GM19467 (cell line): ENCODE measurements around the gene RHCE.
A peak's percentile ranks its signal among the peaks of the same experiment; 100 is the strongest.
"Not testable (repeated sequence)": the region's sequence is repeated elsewhere in the genome, so short reads cannot be mapped to it uniquely, and the experiment has no call there.

Experiments
- ATAC-seq: cut with Tn5 transposase; IDR thresholded peaks from one replicate; pipeline ENCODE4 v1.9.1; 2021; ENCODE audit warnings: mild to moderate bottlenecking, moderate library complexity; ENCODE audit not compliant: unreplicated experiment

Gene RHCE

DNA sequence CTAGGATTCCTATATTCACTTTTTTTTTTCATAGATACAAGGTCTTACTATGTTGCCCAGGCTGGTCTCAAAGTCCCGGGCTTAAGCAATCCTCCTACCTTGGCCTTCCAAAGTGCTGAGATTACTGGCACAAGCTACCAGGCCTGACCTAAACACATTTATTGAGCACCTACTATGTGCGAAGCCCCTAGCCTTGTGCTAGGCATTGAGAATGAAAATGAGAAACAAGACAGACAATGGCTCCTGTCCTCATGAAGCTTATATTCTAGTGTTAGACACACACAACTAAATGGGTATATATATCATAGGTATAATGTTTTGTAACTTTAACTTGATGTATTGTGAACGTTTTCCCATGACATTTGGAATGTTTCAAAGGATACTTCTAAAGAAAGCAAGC, 71.0 kb downstream of the RHCE start:
- ATAC-seq, result no peak

DNA sequence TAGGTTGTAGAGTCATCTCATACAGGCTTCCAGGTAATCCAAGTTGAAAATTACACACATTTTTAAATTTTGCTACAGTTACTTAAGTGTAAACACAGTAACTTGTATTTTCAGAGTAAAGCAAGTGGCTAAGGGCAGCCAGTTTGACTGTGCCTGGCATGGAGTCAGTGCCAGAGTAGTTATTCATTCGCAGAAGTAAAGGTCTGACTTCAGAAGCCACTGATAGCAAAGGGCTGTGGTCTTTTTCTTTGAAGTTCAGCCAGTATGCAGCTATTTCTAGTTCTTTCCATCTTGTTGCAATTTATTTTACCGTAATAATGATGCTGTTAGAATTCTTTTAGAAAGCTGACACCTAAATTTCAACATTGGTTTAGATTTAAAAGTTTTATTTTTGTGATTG, 73.1 kb downstream of the RHCE start:
- no peak for ATAC-seq

GRCh38 chr1:25343872-25344271, 76.8 kb downstream of the RHCE start:
- no peak for ATAC-seq

DNA sequence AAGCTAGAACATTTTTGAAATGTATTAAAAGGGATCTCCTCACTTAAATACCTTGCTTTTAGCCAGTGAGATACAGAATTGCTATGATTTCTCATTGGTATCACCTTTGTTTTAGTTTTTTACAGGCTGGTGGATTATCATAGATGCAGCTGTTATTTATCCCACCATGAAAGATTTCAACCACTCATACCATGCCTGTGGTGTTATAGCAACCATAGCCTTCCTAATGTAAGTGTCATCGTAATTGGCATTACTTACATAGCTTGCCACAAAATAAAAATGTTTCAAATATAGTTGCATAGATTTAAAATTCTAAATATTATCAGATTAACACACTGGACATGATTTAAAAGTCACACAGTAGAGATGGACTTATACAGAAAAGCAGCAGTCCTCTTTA, 77.8 kb downstream of the RHCE start:
- no peak for ATAC-seq

- ATAC-seq, result no peak
Measured at GRCh38 chr1:25341746-25342145, 78.9 kb downstream of the RHCE start.

DNA sequence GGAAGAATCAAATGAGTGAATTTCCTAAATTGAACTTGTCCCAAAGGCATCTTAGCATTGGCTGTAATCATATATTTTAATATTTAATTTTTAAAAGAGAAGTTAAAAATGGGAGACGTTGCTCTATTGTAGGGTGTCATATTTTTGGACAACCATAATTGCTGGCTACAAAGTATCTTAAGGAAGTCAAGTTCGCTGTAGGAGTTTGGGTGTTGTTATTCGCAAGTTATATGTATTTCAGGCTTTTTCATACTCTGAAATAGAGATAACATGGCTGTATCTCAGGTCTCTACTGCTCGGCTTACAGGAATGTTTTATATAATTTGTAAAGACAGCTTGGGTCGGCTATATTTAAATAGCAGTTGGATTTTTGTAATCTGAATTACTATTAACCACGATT, 81.6 kb downstream of the RHCE start:
- no peak for ATAC-seq

DNA sequence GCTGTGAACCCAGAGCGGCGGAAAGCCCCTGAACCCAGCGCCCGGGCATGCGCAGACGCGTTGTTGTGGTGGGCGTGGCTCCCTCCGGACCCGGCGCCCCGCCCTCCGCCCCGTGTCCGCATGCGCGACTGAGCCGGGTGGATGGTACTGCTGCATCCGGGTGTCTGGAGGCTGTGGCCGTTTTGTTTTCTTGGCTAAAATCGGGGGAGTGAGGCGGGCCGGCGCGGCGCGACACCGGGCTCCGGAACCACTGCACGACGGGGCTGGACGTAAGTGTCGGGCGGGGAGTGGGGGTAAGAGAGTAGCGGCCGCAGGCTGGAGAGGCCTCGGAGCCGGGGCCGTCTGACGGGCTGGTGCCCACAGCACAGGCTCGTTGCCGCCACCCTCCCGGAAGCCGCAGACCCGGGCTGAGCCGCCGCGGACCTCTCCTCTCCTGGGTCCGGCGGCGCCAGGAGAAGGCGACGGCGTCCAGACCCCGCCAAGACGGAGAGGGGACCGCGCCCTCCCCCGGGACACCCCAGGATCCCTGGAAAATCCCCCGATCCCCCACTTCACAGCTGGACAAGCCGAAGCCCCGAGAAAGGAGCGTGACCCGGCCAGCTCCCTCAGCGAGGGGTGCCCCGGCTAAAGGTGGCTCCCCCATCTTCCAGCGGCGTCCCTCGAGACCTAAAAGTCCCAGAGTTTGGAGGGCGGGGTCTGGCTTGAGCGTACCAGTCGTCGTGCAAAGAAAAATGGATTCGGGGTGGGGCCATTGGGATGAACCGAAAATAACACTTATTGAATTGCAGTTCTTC, 82.2 kb downstream of the RHCE start, which contains the start of gene TMEM50A:
Gene TMEM50A, plus strand, starts transcription at position 147 of the 794 bp plus-strand sequence. CDS start 2,153 bp downstream, outside the sequence.
- ATAC-seq, result peak; percentile 63

- ATAC-seq, result peak; percentile 34
Measured at GRCh38 chr1:25337483-25338187, 83.0 kb downstream of the RHCE start.

DNA sequence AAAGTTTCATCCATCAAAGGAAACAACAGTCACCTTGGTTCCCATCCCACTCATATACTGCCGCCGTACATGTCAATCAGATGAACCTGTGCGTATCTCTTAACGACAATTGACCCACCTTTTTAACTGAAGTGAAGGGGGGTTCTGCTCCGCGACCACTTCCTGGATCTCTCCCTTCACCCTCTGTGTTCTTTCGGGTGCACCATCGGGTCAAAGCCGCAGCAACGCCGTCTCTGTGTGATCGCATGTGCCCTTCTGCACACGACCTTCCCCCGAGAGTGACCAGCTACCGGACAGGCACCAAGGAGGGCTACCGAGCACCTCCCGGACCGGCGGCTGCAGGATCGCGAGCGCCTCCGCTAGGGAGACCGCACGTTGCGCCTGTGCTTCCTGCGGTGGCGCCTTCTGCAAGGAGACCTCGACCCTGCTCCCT, 83.7 kb downstream of the RHCE start:
- peak; percentile 36 for ATAC-seq

- not testable (repeated sequence) for ATAC-seq
Measured at GRCh38 chr1:25329950-25330349, 90.7 kb downstream of the RHCE start.

- not testable (repeated sequence) for ATAC-seq
Measured at GRCh38 chr1:25329336-25329735, 91.3 kb downstream of the RHCE start.

DNA sequence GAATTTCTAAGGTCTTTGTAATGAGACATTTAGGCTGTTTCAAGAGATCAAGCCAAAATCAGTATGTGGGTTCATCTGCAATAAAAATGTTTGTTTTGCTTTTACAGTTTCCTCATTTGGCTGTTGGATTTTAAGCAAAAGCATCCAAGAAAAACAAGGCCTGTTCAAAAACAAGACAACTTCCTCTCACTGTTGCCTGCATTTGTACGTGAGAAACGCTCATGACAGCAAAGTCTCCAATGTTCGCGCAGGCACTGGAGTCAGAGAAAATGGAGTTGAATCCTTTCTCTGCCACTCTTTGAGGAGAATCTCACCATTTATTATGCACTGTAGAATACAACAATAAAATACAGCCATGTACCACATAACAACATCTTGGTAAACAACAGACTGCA, 91.8 kb downstream of the RHCE start:
- ATAC-seq, result not testable (repeated sequence)

- not testable (repeated sequence) for ATAC-seq
Measured at GRCh38 chr1:25327864-25328790, 92.5 kb downstream of the RHCE start.

- not testable (repeated sequence) for ATAC-seq
Measured at GRCh38 chr1:25324407-25324806, 96.2 kb downstream of the RHCE start.

GRCh38 chr1:25322127-25322526, 98.5 kb downstream of the RHCE start:
- not testable (repeated sequence) for ATAC-seq

DNA sequence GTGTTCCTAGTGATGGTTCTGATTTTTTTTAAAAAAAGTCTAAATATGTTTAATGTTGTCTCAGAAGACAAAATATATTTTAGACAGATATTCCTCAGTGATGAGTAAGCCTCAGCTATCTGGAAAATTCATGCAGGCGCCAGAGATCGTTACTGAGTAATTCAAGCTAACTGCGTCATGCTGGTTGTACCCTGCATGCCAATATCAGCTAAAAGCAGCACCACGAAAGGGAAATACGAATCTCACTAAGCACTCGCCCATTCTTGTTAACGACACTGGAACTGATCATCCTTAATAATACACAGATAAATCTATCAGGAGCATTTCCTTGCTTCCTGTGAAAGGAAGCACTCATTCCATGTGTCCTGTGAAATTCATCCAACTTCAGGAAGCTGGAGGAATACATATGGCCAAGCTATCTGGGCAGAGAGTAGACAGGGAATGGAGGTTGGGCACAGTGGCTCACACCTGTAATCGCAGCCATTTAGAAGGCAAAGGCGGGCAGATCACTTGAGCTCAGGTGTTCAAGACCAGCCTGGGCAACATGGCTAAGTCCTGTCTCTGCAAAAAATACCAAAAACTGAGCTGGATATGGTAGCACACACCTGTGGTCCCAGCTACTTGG, 100.2 kb downstream of the RHCE start:
- ATAC-seq, result not testable (repeated sequence)

GRCh38 chr1:25312806-25313470, 107.7 kb downstream of the RHCE start:
- not testable (repeated sequence) for ATAC-seq
